H9 (cell line): Measurements from ENCODE around the gene CCL7. TPM values are rescaled to one million over a fixed set of nuclear protein-coding genes. Genes with fewer than 3 reads are reported as not detected.

Source experiments
- DNase-seq: peaks from one replicate; pipeline ENCODE4 v3.0.0-alpha.2; 2017
- H2AFZ ChIP-seq: one replicate; pipeline ENCODE4 v1.6.1; 2013; ENCODE audit warnings: mild to moderate bottlenecking, low read length, control low read depth, moderate library complexity
- H2AK5ac ChIP-seq: 2 replicates; pipeline ENCODE4 v1.6.1; 2013; ENCODE audit warnings: low read length, control low read depth, mixed read lengths; ENCODE audit not compliant: insufficient read length
- H2BK120ac ChIP-seq: one replicate; pipeline ENCODE4 v1.6.1; 2013; ENCODE audit warnings: low read depth, mild to moderate bottlenecking, low read length, control low read depth, inconsistent platforms; ENCODE audit not compliant: poor library complexity, severe bottlenecking
- H2BK12ac ChIP-seq: 2 replicates; pipeline ENCODE4 v1.6.1; 2013; ENCODE audit warnings: low read length, control low read depth, mixed read lengths, low read depth; ENCODE audit not compliant: insufficient read length
- H2BK15ac ChIP-seq: 2 replicates; pipeline ENCODE4 v1.6.1; 2013; ENCODE audit warnings: low read depth, low read length, control low read depth
- H2BK20ac ChIP-seq: one replicate; pipeline ENCODE4 v1.6.1; 2013; ENCODE audit warnings: low read depth, mild to moderate bottlenecking, low read length, control low read depth, inconsistent platforms; ENCODE audit not compliant: poor library complexity, severe bottlenecking
- H2BK5ac ChIP-seq: 2 replicates; pipeline ENCODE4 v1.6.1; 2013; ENCODE audit warnings: low read length, control low read depth, mixed read lengths; ENCODE audit not compliant: insufficient read length
- H3K14ac ChIP-seq: 2 replicates; pipeline ENCODE4 v1.6.1; 2013; ENCODE audit warnings: low read length, control low read depth; ENCODE audit not compliant: insufficient read depth
- H3K18ac ChIP-seq: 2 replicates; pipeline ENCODE4 v1.6.1; 2013; ENCODE audit warnings: low read depth, mild to moderate bottlenecking, mixed read lengths, low read length, control low read depth; ENCODE audit not compliant: insufficient read length
- H3K23ac ChIP-seq: 2 replicates; pipeline ENCODE4 v1.6.1; 2013; ENCODE audit warnings: low read length, control low read depth, mixed read lengths, low read depth; ENCODE audit not compliant: insufficient read length
- H3K23me2 ChIP-seq: 2 replicates; pipeline ENCODE4 v1.6.1; 2013; ENCODE audit warnings: low read depth, mild to moderate bottlenecking, mixed read lengths, low read length, control low read depth; ENCODE audit not compliant: insufficient read length, poor library complexity, severe bottlenecking
- H3K27ac ChIP-seq: 2 replicates; pipeline ENCODE4 v1.5.1; 2013; ENCODE audit warnings: low read length, control low read depth, mixed read lengths, low read depth; ENCODE audit not compliant: insufficient read length
- H3K27me3 ChIP-seq: 2 replicates; pipeline ENCODE4 v1.6.1; 2013; ENCODE audit warnings: low read length, control low read depth, inconsistent platforms; ENCODE audit not compliant: insufficient read depth
- H3K4ac ChIP-seq: 2 replicates; pipeline ENCODE4 v1.6.1; 2013; ENCODE audit warnings: low read depth, mild to moderate bottlenecking, control low read depth, inconsistent platforms, low read length, moderate library complexity
- H3K4me1 ChIP-seq: 2 replicates; pipeline ENCODE4 v1.6.1; 2013; ENCODE audit warnings: low read length, control low read depth, inconsistent platforms; ENCODE audit not compliant: insufficient read depth
- H3K4me2 ChIP-seq: 2 replicates; pipeline ENCODE4 v1.6.1; 2013; ENCODE audit warnings: low read length, control low read depth, mixed read lengths; ENCODE audit not compliant: insufficient read length, insufficient read depth
- H3K56ac ChIP-seq: 2 replicates; pipeline ENCODE4 v1.6.1; 2013; ENCODE audit warnings: low read depth, mild to moderate bottlenecking, mixed read lengths, low read length, control low read depth; ENCODE audit not compliant: insufficient read length
- H3K79me1 ChIP-seq: 2 replicates; pipeline ENCODE4 v1.6.1; 2013; ENCODE audit warnings: low read depth, mild to moderate bottlenecking, moderate library complexity, low read length, control low read depth, inconsistent platforms; ENCODE audit not compliant: insufficient read depth, poor library complexity, severe bottlenecking
- H3K79me2 ChIP-seq: 2 replicates; pipeline ENCODE4 v1.6.1; 2013; ENCODE audit warnings: low read length, control low read depth, inconsistent platforms; ENCODE audit not compliant: insufficient read depth
- H3K9ac ChIP-seq: 2 replicates; pipeline ENCODE4 v1.6.1; 2013; ENCODE audit warnings: low read length, control low read depth, mixed read lengths; ENCODE audit not compliant: insufficient read length; ENCODE audit errors: extremely low read depth
- H3K9me3 ChIP-seq: one replicate; pipeline ENCODE4 v1.6.1; 2013; ENCODE audit warnings: low read depth, low read length, inconsistent platforms; ENCODE audit not compliant: control insufficient read depth
- H3T11ph ChIP-seq: one replicate; pipeline ENCODE4 v1.6.1; 2013; ENCODE audit warnings: mild to moderate bottlenecking, low read length, control low read depth, inconsistent platforms
- H4K20me1 ChIP-seq: one replicate; pipeline ENCODE4 v1.6.1; 2013; ENCODE audit not compliant: control insufficient read depth, insufficient read length, insufficient read depth
- H4K5ac ChIP-seq: 2 replicates; pipeline ENCODE4 v1.6.1; 2013; ENCODE audit warnings: low read depth, mild to moderate bottlenecking, mixed read lengths, low read length, control low read depth; ENCODE audit not compliant: insufficient read length
- H4K8ac ChIP-seq: replicated peaks from 2 replicates; pipeline ENCODE4 v1.6.1; 2013; ENCODE audit warnings: low read length, control low read depth, mixed read lengths, low read depth; ENCODE audit not compliant: insufficient read length
- H4K91ac ChIP-seq: 2 replicates; pipeline ENCODE4 v1.6.1; 2013; ENCODE audit warnings: low read depth, mild to moderate bottlenecking, moderate library complexity, mixed read lengths, low read length, control low read depth; ENCODE audit not compliant: insufficient read length
- H3K27ac Mint-ChIP-seq, 3 experiments: 2 replicates in 2 of 3; 3 replicates in 1 of 3; pipeline ENCODE4 v1.8.0; 2020 to 2021; ENCODE audit warnings: mixed read lengths in 3 of 3, mild to moderate bottlenecking in 1 of 3, moderate library complexity in 1 of 3
- H3K27me3 Mint-ChIP-seq: 2 replicates; pipeline ENCODE4 v1.8.0; 2021; ENCODE audit warnings: low read depth, mild to moderate bottlenecking, moderate library complexity, mixed read lengths
- H3K36me3 Mint-ChIP-seq, 3 experiments: 2 replicates in 2 of 3; 3 replicates in 1 of 3; pipeline ENCODE4 v1.8.0; 2020 to 2021; ENCODE audit warnings: low read depth in 3 of 3, mixed read lengths in 3 of 3; ENCODE audit not compliant: insufficient read depth in 1 of 3
- H3K4me1 Mint-ChIP-seq, 2 experiments: 2 replicates each; pipeline ENCODE4 v1.8.0; 2020; ENCODE audit warnings: mixed read lengths in 2 of 2
- H3K4me3 Mint-ChIP-seq, 2 experiments: 2 replicates in 1 of 2; 3 replicates in 1 of 2; pipeline ENCODE4 v1.8.0; 2020 to 2021; ENCODE audit warnings: mild to moderate bottlenecking in 2 of 2, mixed read lengths in 2 of 2, moderate library complexity in 1 of 2
- H3K9me3 Mint-ChIP-seq, 2 experiments: 2 replicates in 1 of 2; 3 replicates in 1 of 2; pipeline ENCODE4 v1.8.0; 2020; ENCODE audit warnings: mild to moderate bottlenecking in 2 of 2, mixed read lengths in 2 of 2, moderate library complexity in 1 of 2
- CTCF ChIP-seq: fragments of 200-600 bp; sonication (generic); conservative IDR thresholded peaks from 3 replicates; pipeline ENCODE4 v1.8.0; 2021; ENCODE audit warnings: antibody characterized with exemption, mild to moderate bottlenecking
- WGBS: extraction: QIAGEN DNeasy Blood & Tissue Kit; methylation state at CpG from one replicate; pipeline ENCODE4 v1.1.7; 2013; ENCODE audit warnings: missing lambda C conversion rate, low lambda C conversion rate, mixed read lengths; ENCODE audit not compliant: insufficient read length; ENCODE audit errors: extremely low coverage; 5-methylcytosine and 5-hydroxymethylcytosine counted together
- total RNA-seq: library from RNA; stranded (reverse); gene quantifications from 2 replicates; pipeline ENCODE4 v1.2.1, GENCODE V29; 2021

The CCL7 gene
- total RNA-seq, 1 experiment from 2014 or later: not detected

- no peak overlapping the region for H3K14ac ChIP-seq
- no peak overlapping the region for H2BK5ac ChIP-seq
- H3K79me2 ChIP-seq: no peaks in the 10 kb centered on the region
- H4K5ac ChIP-seq: no peak overlapping the region
- no peak overlapping the region for H2BK15ac ChIP-seq
- H2AFZ ChIP-seq: no peak overlapping the region
- H2BK120ac ChIP-seq: no peak overlapping the region
- no peak overlapping the region for H3K4ac ChIP-seq
- H3K27ac Mint-ChIP-seq: no peak overlapping the region
- H3K23ac ChIP-seq: no peak overlapping the region
- no peak overlapping the region for H3T11ph ChIP-seq
- H3K23me2 ChIP-seq: no peaks in the 10 kb centered on the region
- H3K27me3 ChIP-seq: no peaks in the 10 kb centered on the region
- no peaks in the 10 kb centered on the region for H3K9me3 ChIP-seq
- WGBS: no CpG with 5 or more reads among the region's 3 CpGs
- H3K27ac ChIP-seq: no peak overlapping the region
- TF ChIP-seq CTCF: no peak
- no peaks in the 10 kb centered on the region for H3K9me3 Mint-ChIP-seq
- H2AK5ac ChIP-seq: no peak overlapping the region
- peaks cover 24 to 26% of the 10 kb centered on the region in 2 experiments for H3K4me1 Mint-ChIP-seq
- H3K27me3 Mint-ChIP-seq: peaks cover 2% of the 10 kb centered on the region
- no peak overlapping the region for H2BK12ac ChIP-seq
- no peaks in the 10 kb centered on the region; a peak in 1 of 7 replicates for H3K36me3 Mint-ChIP-seq
- no peak overlapping the region for H3K9ac ChIP-seq
- H3K79me1 ChIP-seq: no peaks in the 10 kb centered on the region
- H4K91ac ChIP-seq: no peak overlapping the region
- H3K18ac ChIP-seq: no peak overlapping the region
- no peaks in the 10 kb centered on the region; the same call in 1 of the 2 replicates for H3K4me1 ChIP-seq
- no peak overlapping the region for H4K8ac ChIP-seq
- no peak overlapping the region for H2BK20ac ChIP-seq
- no peak overlapping the region for H3K4me3 Mint-ChIP-seq
- H3K4me2 ChIP-seq: no peak overlapping the region
- no peak for DNase-seq
- no peak overlapping the region for H3K56ac ChIP-seq
- H4K20me1 ChIP-seq: no peaks in the 10 kb centered on the region
Measured at GRCh38 chr17:34246881-34247280, 23.1 kb upstream of the CCL7 start.
